NOMO-1 treated with DMSO at 0.1 percent for 48 hours (cell line): Measurements from ENCODE around the gene ANKS4B.
"Not testable (repeated sequence)": the region's sequence is repeated elsewhere in the genome, so short reads cannot be mapped to it uniquely, and the experiment has no call there.

Experiments used
- DNase-seq: peaks from one replicate; lab custom pipeline; 2025; ENCODE audit not compliant: unreplicated experiment; lab: John Stamatoyannopoulos, UW

ANKS4B gene

DNA sequence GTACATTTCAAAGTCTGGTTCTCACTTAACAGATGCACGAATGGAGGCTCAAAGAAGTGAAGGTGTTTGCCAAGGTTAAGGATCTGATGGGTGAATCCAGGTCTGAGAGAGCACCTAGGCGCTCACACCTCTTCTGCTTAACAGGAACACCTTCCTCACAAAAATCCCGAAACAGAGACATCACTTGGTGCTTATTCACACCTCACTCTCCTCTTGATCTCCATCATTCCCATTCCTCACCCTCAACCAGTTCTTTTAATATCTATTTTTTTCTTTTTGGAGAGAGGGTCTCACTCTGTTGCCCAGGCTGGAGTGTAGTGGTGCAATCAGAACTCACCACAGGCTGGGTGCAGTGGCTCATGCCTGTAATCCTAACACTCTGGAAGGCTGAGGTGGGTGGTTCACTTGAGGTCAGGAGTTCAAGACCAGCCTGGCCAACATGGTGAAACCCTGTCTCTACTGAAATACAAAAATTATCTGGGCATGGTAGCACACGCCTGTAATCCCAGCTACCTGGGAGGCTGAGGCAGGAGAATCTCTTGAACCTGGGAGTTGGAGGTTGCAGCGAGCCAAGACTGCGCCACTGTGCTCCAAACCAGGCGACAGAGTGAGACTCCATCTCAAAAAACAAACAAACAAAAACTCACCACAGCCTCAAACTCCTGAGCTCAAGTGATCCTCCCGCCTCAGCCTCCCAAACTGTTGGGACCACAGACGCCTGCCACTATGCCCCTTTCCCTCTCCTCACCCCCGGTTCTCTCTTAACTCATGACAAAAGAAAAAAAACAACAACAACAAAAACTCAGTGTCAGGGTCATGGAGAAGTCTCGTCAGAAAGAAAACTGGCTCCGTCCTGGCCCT is 29.5 kb downstream of the ANKS4B start:
- DNase-seq, result no peak

DNA sequence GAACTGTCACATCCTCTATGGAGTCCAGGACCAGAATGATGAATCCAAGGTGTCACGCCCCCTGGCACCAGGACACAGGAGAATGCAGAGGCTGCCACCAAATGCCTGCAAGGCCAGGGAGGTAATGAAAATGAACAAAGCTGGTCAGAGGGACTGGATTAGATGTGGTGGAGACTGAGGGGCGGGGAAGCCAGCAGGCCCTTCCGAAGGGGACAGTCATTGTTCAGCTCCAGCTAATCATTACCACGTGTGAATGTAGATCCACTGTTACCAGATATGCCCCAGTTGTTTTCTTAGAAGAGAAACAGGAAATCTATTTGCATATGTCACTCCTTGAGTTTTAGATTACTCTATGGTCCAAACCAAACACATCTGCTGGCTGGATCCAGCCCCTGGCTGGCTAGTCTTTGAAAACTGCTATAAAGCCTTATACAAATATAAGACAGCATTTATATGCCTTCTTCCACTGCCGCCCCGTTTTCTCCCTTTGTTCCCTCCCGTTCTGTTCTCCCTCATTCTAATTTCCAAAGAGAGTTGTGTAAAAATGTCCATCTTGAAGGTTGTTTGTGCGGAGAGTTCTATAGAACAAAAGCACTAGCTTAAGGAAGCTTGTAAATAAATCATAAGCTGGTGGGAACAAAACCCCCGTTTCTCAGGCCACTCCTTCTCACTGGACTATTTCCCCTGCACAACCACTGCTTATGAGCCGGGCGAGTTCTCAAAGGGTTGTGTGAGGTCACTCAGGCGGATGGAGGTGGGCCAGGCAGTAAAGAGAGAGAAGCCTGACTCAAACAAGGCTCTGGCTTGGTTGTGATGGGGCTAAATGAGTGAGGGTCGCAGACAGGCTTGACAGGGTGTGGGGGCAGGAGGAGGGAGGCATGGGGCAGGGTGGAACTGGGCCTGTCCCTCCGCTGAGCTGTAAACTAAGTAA is 30.4 kb downstream of the ANKS4B start:
- DNase-seq, result no peak

- no peak for DNase-seq
These were observed 31.1 kb downstream of the ANKS4B start for GRCh38 chr16:21264571-21265036.

DNA sequence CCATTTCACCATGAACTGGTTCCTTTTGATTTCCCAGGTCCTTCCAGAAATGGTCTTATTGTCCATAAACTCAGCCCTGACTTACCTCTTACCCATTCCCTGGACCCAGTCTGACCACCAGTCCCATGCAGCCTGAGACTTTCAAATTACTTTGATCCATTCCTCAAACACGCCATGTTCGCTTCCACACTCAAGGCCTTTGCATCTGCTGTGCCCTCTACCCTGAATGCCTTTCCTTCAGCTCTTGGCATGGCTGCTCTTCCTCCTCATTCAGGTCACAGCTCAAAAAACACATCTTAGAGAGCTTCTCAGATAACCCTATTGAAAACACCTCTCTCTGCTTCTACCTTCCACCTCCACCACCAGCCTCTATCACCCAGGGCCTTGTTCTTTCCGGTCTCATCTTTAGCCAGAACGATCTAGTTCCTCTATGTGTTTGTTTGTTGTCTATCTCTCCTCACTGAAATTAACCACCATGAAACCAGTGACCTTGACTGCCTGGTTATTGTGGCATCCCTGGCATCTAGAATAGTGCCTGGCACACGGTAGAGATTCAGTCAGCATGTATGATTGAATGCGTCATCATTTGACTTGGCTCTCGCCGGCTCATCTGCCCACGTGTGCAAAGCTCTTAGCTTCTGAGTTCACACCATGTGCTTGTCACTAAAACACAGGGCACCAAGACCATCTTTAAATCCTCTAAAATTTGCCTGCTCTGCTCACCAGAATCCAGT is 31.8 kb downstream of the ANKS4B start:
- no peak for DNase-seq

DNA sequence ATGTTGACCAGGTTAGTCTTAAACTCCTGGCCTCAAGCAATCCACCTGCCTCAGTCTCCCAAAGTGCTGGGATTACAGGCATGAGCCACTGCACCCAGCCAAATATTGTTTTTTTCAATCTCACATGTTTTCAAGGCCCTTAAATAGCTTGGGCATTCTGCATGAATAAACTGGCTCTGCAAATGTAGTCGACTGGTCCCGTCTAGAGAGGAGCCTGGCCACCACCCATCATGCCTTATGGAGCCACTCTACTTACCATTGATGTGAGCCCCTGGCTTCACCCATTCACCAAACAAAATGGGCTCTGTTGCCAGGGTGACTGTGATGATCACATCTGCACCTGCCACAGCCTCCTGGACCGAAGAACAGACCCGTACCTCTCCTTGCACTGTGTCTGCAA is 33.8 kb downstream of the ANKS4B start:
- DNase-seq, result no peak

DNA sequence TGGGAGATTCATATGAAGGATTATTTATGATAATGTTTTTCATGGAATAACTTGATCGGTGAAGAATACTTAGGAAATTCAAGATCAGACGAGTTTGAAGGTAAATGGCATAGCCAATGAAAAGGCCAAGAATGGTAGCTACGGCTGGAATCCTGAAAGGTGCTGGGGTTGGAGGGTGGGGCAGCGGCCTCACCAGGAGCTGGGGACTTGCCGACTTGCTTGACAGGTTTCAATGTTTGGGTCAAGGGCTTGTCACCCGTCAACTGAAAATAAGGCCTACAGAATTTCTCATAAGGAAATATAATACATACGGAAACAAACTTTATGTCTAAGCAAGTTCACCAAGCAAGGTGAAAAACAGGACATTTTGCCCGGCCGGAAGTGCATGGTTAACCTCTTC is 34.7 kb downstream of the ANKS4B start:
- DNase-seq, result no peak

DNA sequence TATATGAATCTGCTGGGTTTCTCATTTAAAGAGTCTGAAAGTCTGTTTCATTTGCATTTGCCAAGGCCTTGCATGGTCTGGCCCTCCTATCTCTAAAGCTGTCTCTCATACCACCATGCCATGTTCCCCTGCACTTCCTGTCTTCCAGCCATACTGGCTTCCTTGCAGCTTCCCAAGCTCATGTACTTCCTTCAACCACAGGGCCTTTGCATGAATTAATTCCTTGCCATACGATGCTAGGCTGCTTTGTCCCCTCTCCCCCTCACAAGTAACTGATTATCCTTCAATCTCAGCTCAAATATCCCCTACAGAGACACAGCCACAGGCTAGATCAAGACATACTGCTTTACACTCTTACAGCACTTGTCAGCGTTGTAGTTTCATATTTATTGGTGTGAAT is 38.8 kb downstream of the ANKS4B start:
- DNase-seq, result no peak

DNA sequence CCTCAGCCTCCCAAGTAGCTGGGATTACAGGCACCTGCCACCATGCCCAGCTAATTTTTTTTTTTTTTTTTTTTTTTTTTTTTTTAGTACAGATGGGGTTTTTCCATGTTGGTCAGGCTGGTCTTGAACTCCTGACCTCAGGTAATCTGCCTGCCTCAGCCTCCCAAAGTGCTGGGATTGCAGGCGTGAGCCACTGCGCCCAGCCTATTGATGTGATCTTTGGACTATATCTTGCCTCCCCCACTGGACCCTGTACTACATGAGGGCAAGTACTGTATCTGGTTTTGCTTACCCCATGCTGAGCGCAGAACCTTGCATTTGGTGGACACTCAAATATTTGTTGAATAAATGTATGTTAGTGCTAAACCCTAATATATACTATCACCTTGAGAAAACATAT is 39.3 kb downstream of the ANKS4B start:
- DNase-seq, result not testable (repeated sequence)

GRCh38 chr16:21274172-21274726 is 40.8 kb downstream of the ANKS4B start:
- peak; percentile 21 for DNase-seq

DNA sequence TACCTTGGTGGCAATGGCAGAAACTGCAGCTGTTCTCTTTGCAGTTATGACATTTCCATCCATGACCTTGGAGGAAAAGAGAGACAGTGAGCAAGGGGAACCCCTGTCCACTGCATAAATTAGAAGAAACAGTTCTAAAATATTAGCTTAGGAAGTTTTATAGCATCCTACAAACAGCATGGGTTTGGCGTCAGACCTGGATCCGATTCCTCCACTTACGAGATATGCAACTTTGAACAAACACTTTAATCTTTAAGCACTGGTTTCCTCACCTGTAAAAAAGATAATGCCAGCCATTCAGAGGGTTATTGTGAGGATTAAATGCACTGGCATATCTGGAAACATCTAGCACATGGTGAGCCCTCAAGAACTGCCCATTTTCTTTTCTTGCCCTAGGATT is 42.0 kb downstream of the ANKS4B start:
- no peak for DNase-seq

DNA sequence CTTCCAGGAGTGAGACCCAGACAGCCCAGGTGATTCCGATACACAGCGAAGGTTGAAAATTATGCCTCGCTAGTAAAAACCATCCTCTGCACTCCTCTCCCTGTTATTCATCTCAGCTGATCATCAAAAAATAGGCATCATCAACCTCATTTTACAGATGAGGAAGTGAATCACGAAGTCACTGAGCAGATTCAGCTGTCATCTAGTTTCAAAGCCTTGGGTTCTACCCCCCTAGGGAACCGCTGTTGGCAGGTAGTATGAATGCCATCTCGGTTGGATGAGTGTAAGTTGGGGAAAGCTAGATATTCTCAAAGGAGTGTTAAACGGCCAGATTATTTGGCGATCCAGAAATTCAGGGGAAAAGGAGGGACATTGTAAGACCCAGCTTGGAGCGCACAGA is 42.6 kb downstream of the ANKS4B start:
- DNase-seq, result no peak

DNA sequence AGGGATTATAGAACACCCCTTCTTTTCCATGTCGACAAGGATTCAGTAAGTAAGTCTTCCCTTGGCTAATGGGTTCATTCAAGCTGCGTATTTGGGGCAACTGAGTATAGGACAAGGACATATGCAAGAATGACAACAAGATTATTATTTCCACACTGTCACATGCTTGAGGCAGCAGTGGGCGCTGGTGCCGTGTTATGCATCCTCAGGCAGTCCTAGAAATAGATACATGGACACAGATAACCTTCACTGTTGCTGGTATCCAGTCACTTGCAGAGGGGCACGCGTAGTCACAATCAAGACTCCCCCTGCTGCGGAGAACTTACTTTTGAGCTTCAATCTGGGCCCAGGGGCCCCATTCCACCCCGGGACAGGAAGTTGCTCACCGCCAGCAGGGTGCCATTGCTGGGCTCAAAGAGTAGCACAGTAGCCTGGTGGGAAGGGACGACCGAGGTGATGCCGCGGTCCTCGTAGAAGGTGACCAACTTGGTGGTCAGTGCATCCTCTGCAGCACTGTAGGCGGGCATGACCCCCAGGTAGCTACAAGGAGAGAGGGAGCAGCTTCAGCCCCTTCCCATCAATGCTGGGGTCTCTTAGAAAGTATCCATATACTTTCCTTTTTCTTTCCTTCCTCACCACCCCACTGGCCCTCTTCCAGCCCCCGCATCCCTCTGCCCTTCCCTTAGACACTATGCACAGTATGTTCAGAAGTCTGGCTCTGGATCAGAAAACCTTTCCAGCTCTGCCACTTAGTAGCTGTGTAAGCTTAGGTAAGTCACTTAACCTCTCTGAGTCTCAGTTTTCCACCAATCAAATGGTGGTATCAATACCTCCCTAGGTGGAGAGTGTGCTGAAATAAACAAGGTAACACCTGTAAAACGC is 43.8 kb downstream of the ANKS4B start:
- no peak for DNase-seq

DNA sequence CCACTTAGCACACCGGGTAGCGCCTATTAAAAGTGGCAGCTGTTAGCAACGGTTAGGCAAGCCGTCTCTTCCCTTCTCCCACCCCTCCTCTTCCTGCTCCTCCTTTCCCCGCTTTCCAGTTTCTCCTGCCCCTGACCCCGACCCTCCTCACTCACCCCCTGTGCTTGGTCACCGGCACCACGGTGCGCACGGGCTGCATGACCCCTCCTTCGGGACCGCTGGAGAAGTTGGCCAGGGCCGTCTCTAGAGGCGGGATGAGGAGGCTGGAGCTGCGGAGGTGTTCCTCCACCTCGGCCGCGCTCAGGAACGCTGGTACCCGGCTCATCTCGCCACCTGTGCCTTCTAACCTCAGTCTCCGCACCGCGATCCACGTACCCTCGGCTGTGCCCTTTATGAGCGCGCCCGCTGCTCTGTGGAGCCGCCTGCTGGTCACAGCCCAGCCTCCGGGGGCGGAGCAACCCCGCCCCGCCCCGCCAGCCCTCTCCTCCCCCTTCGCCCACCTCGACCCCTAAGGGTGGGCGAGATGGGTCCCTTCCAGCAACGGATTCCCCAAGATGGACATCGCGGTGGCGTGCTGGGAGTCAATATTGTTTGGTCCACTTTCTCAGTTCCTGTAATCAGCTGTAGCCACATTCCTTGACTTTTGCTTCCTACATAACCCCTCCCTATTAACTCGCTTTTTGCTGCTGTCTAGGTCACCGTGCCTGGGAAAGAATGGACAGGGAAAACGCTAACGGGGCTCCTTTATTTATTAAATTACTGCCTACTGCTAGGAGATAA is 44.6 kb downstream of the ANKS4B start, which contains the start of gene CRYM:
Gene CRYM (minus strand): TSS at position 364 of the 780 bp plus-strand sequence. CDS start 39 bp downstream, at position 325.
- peak; percentile 25 for DNase-seq

DNA sequence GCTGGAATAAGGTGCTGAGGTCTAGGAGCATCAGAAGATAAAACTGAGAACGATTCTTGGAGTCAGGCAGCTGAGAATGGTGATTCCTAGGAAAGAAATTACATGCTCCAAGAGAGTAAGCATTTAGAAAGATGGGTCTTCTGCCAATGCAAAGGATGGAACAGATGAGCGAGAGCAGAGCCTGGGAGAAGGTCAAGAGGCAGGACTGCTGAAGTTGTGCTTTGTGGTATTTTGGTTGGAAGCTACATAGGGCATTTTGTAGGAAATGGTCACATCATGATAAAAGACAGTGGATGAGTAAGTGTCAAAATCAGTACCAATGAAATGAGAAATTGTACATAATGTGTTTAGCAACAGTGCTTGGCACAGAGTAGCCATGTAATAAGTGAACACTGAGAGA is 46.0 kb downstream of the ANKS4B start:
- DNase-seq, result no peak

- DNase-seq, result no peak
These were observed 48.3 kb downstream of the ANKS4B start for GRCh38 chr16:21281698-21282389.

DNA sequence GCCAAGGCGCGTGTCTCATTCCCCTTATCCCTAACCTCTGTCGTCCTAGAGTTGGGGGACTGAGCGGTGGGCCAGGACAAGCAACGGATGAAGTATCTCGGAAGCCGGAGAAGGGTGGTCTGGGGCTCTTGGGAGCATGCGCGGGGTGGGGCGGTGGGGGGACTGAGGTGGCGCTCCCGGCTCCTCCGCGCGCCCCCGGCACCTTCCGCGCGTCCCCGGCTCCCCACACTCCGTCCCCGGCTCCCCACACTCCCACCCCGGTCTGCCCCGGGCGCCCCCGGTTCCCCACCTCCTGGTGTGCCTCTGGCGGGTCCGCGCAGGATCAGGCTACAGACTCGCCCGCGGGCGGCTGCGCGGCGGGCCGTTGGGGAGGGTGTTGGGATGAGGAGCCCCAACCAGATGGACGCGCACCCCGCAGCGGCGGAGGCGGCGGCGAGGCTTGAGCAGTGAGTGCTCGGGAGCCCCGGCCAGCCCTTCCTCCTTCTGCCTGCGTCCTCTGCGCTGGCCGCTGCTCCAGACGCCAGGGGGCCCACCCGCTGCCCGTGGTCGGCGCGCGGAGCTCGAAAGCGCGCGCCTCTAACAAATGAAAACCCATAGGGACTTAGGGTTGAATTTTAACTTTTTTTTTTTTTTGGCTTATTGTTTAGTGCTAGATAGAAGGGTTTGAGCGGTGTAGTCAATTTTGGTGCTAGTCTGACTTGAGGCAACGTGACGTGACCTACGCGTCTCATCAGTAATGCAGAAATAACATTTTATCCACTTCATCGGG is 50.2 kb downstream of the ANKS4B start:
- DNase-seq, result peak; percentile 36

DNA sequence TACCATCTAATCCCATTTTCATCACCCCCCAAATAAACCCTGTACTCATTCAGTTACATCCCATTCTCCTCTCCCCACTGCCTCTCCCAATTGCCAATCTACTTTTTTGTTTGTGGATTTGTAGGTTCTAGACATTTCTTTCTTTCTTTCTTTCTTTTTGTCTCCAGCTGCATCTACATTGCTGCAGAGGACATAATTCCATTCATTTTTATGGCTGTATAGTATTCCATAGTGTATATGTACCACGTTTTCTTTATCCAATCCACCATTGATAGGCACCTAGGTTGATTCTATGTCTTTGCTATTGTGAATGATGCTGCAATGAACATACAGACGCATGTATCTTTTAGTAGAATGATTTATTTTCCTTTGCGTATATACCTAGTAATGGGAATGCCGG is 50.9 kb downstream of the ANKS4B start:
- DNase-seq, result no peak

DNA sequence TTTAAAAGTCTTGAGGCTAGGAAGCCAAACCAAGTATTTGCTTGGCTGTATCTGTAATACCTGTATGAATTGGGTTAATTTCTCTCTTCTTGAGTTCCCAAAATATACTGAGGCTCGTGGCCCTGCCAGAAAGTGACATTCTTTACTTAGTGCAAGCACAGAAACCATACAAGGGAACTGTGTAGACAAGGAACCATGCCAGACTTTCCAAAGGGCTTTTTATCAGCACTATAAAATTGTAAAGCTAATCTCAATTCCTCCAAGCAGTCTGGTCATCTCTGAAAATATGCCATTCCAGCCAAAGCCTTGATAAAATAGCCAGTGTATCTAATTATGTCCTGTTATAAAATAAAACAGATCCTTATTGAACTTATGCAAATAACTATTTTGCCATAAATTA is 51.8 kb downstream of the ANKS4B start:
- DNase-seq, result no peak
